NOMO-1 treated with dmso at 0.1 percent for 144 hours (cell line): ENCODE results near the gene MSI2.
"Not testable (repeated sequence)": the region's sequence is repeated elsewhere in the genome, so short reads cannot be mapped to it uniquely, and the experiment has no call there.

Experiments used
- DNase-seq: peaks from one replicate; lab custom pipeline; 2025; ENCODE audit not compliant: unreplicated experiment; lab: John Stamatoyannopoulos, UW

Gene MSI2

DNA sequence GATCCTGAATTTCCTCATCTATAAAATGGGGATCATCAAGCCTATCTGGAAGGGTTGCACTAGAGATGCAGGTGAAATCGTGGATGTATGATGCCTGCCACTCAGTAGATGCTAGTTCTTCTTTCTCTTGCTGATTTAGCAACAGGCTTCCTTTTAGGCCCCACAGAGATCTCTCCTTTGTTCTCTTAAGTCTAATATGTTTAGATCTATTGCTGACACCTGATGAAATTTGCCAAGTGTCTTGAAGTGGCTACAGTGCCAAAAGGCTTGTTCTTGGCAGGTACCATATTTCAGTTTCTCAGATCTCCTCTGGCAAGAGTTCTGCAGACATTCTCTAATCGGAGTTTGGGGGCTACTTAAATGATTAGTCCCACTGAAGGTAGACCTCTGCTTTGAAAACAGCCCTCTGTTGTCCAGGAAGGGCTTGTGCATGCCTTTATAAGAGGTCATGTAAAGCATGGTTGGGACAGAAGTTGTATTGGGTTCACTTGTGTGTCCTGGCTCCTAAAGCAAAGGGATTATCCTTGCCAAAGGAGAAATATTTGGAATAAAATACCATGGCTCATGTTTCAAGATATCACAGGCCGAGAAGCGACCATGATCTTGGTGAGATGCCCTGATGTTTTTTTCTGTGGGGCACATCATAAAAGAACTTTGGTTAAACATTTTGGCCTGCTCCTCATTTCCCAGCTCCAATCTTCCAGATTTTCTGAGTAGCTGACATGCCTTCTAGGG, 234.0 kb downstream of the MSI2 start:
- DNase-seq = no peak

DNA sequence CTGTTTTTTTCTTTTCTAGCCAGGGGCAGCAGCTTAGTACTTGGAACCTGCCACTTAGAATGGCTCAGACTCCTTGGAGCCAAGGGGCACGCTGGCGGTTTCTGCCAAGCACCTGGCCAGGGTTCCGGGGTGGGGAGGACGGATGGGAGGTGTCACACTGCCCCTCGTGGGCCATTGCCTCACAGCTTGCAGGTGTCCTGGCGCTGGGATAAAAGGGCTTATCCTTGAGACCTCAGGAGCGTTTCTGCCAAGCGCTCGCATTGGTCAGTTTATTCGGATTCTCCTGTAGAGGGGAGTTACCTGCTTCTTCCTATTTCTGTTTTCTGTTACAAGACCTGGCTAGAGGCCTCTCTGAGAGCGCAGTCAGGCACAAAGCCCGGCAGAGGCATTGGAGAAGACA, 234.6 kb downstream of the MSI2 start:
- no peak for DNase-seq

DNA sequence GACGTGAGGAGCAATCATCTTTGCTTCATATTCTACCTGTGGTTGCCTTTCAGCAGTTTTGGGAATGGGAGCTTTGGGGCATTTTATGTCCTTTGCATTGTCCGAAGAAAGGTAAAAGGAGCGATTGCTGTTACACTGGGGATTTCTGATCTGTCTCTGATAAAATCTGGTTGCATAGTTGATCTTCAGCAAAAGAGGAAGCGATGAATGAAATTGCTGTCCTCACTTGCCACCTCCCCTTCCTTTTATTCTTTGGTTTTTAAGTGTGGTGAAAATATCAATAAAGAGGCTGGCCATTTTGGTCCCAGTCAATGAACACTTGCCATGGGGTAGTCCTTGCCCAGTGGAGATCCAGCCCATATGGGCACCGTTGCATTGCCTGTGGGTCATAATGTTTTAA, 236.8 kb downstream of the MSI2 start:
- DNase-seq = peak; percentile 52

DNA sequence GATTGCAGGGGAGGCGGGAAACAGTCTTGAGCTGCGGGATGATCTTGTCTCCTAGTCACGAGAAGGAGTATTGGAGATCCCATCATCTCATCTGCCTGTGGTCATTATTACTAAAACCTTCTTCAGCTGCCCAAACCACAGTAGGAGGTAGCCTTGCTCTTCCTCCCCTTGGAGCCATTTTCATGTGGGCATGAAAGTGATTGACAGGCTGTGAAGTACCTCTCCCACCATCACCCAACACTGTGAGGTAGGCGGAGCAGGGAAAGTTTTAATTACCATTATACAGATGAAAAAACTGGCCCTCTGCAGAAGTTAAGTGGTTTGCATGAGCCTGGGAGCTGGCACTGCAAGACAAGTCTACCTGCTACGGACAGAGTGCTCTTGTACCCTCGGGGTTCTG, 237.3 kb downstream of the MSI2 start:
- DNase-seq = no peak

DNA sequence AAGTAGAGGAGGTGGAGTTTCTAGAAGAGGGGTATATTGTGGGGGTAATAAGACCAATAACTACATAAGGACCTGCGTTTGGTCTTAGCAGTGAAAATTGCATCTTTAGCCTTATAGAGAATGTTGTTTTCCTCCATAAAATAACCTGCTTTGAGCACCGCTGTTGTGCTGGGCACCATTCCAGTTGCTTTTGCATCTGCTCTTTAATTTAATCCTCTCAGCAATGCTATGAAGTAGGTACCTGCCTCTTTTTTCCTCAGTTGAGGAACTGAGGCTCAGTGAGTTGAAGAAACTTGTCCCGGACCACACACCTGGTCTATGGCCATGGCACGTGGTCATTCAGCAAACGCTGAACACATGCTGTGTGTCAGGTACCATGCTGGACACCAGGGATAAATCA, 238.1 kb downstream of the MSI2 start:
- DNase-seq = no peak

DNA sequence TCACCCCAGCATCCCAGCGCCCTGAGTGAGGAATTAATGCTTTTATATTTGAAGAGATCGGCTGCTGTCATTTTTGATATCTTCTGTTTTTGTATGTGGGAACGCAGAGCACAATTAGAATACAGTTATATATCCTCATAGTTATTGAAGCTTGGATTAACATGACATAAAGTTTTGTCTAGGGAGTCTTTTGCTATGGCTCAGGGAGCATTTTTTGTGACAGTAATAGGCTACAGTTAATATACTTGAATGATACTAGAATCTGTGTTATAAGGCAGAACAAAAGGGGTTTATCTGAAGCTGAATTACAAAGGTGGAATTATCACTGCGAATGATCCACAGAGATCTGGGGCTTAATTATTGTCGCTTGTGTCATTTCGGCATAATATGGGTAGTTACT, 239.4 kb downstream of the MSI2 start:
- DNase-seq = no peak

DNA sequence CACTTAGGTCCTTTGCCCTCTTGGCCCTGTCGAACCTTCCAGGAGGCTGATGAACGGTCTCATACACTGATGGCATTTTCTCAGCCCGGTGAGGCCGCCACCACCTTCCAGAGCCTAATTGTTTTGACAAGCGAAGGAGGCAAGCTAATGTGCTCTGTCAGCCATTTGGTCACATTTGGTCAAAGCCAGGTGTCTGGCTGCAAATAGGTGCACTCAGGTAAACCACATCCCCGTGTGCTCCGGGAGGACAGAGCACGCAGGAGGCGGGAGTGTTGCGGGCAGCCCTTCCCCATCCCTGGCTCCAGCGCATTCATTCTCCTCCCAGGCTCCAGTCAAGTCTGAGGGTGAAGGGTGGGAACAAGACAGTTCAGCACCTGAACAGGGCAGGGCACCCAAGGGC, 240.1 kb downstream of the MSI2 start:
- DNase-seq = no peak

DNA sequence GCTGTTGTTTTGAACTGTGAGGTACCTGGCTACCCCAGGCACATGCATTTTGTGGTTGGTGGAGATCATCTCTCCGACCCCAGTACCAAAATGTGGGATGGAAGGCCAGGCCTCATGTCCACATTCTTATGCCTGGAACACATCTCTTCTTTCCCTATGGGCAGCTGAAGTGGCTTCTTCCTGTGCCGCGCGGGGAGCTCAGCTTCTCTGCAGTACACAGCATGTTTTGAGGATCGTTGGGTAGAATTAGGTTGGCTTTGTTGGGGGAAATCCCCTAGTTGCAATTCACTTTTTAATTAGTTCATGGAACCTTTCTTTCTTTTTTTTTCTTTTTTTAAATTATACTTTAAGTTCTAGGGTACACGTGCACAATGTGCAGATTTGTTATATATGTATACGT, 242.1 kb downstream of the MSI2 start:
- DNase-seq = no peak

DNA sequence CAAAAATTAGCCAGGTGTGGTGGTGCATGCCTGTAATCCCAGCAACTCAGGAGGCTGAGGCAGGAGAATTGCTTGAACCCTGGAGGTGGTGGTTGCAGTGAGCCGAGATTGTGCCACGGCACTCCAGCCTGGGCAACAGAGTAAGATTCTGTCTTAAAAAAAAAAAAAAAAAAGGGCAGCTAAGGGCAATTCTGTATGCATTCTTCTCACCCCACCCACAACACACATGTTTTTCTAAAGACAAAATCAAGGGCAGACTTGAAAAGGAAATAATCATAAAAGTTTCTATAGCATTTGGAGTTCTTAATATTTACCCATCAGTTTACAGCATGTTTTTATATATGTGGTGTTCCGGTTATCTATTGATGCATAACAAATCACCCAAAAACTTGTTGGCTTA, 242.9 kb downstream of the MSI2 start:
- DNase-seq = not testable (repeated sequence)

DNA sequence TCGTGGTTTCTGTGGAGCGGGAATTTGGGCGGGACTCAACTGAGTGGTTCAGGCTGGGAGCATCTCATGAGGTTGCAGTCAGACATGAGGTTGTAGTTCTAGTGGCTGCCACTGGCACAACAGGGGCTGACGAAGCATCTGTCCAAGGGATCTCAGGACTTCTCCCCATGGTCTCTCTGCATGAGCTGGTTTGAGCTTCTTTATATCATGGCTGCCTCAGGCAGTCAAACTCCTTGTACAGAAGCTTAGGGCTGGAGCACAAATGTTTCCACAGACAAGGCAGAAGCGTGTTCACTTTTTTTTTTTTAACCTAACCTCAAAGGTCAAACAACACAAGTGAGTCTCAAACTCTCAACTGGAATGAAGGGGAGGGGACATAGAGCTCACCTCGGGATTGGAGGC, 243.3 kb downstream of the MSI2 start:
- no peak for DNase-seq

DNA sequence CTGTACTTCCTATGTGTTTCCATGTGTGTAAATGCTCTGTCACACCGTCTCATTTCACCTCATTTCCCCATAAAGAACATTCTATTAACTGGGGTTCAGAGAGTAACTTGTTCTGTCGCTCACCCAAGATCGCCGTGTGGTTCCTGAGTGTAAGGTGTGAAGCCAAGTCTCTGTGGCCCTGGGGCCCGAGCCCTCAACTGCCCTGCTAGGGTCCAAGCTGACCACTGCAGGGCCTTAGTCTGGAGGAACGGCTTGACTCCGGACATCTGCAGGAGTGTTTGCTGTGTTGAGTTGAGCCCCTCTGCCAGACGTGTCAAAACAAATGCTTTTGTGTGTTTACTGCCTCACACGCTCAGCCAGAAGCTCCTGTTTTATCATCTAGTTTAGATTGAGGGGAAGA, 244.7 kb downstream of the MSI2 start:
- DNase-seq = no peak

DNA sequence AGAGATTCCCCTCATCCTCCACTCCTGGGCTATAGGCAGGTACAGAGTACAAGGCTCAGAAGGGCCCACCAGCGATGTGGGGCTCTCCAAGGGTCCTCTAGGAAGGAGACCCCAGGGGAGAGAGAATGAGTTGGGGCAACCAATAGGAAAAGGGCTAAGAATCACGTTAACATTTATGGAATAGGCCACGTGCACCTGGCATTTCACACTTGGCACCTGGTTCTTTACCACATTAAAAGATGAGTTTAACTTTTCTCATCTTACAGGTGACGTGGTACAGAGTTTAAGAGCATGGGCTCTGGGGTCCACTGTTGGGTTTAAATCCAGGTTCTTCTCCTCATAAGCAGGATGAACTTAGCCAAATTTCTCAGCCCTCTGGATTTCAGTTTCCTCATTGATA, 245.7 kb downstream of the MSI2 start:
- no peak for DNase-seq

DNA sequence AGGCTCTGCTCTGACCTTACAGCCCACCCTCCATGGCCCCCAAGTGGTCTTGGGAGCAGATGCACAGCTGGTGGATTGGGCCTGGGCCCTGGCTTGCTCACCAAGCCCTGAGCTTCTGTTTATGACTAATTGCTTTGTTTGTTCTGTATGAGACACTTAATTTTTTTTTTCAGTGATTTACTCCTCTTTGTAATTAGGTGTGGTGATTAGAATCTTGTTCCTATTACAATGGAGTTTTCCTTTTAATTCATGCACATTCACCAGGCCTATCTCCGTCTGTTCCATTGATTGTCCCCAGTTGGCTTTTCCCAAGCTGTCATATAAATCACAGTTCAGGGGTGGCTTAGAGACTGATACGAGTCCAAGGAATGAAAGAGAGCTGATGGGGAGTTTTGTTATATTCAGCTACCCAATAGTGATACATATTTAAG, 246.5 kb downstream of the MSI2 start:
- no peak for DNase-seq

DNA sequence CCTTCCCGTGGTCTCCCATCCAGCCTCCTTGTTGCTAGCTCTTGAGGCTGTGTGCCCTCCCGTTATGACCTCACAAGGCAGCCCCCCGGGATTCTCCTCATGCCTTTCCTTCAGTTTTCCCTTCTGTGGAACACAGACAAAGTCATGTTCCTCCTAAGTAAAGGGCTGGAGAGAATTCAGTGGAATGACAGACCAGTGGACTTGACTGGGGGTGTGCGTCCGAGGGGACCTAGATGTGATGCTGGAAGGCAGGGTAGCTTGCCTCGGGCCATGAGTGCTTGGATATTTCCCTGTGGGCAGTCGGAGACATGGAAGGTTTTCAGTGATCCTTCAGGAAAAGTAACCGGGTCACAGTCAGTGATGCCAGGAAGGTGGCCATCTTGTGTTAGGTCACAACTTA, 247.9 kb downstream of the MSI2 start:
- DNase-seq = no peak

DNA sequence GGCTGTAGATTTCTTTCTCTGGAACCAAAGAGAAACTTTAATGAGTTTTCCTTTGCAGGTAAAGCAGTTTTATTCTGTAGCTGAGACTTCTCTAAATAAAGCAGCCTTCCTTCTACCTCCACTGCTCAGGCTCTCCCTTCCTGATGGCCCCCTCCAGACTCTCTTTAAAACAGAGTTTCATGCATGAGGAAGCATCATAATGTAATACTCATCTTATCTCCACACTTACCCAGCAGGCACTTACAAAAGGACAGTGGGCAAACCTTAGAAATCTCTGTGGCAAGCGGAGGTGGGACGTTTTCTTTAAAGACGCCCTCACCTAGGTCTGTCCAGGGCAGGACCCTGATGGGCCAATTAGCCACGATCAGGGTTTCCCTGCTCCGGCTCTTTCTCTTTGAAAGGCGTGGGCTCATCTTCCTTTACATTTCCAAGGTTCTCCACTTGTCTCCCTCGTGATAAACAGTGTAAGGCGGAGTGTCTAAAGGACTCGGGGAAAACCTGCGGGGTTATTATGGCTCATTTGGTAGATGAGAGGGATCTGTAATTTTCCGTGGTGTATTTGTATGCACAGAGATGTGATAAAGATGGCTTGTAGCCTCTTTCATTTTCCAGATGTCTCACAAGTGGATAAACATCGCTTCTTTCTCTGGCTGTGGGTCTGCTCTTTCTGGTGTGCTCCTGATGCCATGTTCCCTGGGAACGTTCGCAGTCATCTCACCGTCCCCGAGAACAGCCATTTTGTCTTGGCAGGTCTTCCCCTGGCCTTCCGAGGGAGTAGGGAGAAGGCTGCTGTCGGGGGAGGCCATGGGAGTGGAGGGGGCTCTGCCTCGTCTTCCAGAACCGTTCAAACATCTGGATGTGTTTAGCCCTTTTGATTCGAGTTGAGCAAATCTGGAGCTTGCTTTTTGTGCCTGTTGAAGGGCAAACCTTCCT, 249.8 kb downstream of the MSI2 start:
- DNase-seq = no peak

DNA sequence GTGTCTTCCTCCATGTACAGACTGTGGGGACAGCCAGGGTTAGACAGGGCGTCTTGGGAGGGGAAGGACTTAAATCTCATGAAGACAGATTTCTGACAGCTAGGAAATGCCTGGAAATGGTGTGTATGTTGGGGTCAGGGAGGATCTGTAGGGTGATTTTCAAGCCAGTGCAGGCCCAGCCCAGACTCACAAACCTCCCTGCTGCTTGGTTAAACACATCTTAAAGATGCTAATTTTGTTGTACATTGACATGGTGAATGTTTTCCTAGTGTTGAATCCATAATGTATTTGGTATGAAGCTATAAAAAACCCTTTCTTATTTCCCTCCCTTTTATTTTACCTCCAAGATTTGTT, 250.4 kb downstream of the MSI2 start:
- DNase-seq = no peak

DNA sequence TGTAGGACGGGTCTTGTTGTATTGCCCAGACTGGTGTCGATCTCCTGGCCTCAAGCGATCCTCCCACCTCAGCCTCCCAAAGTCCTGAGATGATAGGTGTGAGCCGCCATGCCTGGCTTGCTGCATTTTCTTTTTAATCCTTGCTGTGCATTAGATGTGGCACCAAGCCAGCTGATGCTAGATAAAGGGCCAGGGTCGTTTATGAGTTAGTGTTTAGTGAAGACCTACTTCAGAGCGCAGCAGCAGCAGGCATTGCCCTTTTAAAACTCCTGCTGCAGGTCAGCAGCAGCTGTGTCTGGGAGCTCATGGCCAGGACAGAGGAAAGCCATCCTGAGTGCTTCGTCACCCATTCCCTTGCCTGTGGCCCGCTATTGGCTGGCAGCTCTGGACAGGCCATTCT, 251.5 kb downstream of the MSI2 start:
- DNase-seq = no peak

DNA sequence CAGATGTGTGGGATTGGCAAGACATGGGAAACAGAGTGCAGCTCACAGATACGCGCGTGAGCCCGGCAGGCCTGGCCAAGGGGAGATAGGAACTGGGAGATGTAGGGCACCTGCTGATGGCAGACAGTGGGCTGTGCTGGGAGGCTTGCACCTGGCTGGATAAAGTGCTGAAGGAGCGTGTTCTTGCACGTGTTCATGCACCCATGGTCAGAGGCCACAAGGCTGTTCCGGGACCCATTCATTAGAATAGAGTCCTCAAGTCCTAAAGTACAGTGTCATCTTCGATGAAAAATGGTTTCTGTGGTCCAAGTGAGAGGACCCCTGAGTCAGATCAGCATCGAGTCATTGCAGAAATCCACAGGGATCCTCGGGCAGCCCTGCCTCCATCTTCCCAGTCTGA, 252.3 kb downstream of the MSI2 start:
- no peak for DNase-seq

DNA sequence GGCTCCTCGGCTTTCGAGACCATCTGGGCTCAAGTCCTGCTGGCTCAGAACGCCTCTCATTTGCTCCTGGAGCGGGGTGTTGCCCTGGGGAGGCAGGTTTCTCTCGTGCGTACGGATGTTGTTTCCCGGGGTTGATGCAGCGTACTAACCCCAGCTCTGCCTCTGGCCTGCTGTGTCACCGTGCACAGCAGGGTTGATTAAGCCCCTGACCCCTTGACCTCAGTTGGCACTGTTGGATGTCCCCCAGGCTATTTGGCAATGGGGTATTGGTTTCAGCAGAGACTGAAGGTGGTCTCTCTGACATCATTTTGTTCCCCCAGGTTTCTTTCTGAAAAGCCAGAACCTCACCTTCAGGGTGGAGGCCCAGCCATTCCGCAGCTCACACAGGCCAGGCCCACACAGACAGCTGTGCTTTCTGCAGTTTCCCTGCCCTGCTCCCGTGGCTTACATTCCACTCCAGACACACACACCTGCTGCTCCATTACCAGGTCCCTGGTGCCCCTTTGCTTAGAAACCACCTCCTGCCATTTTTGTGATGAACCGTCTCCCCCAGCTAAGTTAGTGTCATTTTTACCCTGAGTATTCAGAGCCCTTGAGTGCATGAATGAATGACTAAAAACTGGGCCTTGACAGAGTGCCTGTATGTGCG, 255.3 kb downstream of the MSI2 start:
- DNase-seq = no peak

DNA sequence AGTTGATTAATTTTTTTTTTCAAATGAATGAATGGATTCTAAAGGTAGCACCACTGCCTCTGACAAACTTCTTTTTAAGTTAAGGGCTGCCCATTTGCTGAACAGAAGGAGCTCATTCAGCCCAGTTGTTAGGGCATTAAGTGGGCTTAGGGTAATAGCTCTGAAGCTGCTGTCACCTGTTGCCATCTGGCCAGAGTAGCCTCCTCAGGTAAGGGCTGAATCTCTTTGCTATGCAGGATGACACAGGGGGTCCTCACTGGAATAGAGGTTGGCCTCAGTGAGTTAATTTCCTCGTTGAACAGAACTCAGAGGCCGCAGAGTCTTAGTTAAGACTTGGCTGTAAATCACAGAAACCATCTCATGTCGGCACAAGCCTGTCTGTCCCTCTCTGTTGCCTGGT, 255.9 kb downstream of the MSI2 start:
- DNase-seq = no peak

DNA sequence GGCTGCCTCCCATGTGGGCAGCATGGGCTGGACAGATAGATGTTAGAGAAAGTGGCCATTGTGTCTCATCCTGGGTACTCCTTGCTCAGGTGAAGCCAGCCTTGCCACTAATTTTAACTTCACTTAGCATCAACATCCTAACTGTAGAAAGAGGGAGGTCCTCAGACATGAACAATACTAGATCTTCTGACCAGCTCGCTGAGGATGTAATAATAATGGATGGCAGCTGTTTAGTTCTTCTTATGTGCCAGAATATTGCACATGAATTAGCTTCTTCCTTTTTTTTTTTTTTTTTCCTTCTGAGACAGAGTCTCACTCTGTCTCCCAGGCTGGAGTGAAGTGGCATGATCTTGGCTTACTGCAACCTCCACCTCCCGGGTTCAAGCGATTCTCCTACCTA, 256.4 kb downstream of the MSI2 start:
- no peak for DNase-seq

DNA sequence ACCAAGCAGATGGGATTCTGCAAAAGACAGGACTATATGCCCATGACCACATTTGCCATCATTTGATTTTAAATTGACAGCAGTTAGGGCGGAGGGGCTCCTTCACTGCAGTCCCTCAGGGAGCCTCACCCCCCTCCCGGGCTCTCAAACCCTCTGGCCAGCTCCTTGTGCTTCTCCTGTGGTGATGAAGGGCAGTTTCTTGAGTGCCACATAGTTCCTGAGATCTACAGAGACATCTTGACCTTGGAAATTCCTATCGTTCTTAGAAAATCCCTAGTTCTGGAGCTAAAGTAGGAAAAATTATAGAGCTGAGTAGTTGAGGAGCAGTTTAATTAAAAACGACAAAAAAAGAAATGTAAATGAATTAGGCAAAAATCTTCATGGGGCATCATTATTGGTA, 257.2 kb downstream of the MSI2 start:
- no peak for DNase-seq
